GM15510 (cell line): Measurements from ENCODE around the gene CAMK2G.

ENCODE experiments used
- POLR2A ChIP-seq: IDR thresholded peaks from 3 replicates; pipeline ENCODE4 v1.6.1; 2011; ENCODE audit warnings: borderline replicate concordance; ENCODE audit not compliant: insufficient read length; ENCODE audit errors: extremely low read depth

The CAMK2G gene

DNA sequence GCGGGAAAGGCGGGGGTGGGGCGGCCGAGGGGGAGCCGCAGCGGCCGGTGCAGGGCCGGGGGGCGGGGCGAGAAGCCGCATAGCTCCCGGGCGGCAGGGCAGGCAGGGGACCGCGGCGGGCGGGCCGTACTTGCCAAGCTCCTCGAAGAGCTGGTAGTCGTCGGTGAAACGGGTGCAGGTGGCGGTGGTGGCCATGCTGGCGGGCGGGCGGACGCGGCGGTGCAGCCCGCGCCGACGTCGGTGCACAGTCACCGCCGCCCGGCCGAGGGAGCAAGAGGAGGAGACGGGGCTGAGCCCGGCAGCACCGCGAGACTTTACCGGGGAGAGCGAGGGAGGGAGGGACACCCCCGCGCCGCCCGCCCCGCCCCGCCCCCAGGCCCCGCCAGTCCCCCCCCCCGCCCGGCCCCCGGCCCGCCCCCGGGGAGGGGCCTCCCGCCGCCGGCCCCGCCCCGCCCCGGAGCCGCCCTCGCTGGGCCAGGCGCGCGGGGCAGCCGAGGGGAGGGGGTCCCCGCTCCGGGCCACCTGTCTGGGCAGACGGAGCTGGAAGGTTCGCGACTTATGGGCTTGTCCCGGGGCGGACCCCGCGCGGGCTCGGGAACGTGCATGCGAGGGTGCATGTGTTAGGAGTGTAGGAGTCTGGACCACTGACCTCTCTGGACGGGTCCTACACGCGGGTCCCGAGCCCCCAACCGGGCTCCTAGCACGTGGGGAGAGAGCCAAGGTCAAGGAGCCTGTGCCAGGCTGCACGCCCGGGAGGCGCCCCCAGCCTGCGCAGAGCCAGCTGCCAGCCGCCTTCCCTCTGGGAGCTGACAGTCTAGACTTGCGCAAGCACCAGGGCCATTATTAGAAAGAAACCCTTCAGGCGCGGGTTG is at the start of gene CAMK2G:
TSS of gene CAMK2G (minus strand) at position 289 of the 872 bp plus-strand sequence. CDS start at position 195, 94 bp downstream.
- peak; percentile 63 for TF ChIP-seq POLR2A

- TF ChIP-seq POLR2A: no peak
Measured at GRCh38 chr10:73922864-73923133, 48.4 kb upstream of the CAMK2G start.

GRCh38 chr10:73922007-73922863 is 47.9 kb upstream of the CAMK2G start:
- TF ChIP-seq POLR2A: no peak

GRCh38 chr10:73920089-73920488 is 45.7 kb upstream of the CAMK2G start:
- no peak for TF ChIP-seq POLR2A

DNA sequence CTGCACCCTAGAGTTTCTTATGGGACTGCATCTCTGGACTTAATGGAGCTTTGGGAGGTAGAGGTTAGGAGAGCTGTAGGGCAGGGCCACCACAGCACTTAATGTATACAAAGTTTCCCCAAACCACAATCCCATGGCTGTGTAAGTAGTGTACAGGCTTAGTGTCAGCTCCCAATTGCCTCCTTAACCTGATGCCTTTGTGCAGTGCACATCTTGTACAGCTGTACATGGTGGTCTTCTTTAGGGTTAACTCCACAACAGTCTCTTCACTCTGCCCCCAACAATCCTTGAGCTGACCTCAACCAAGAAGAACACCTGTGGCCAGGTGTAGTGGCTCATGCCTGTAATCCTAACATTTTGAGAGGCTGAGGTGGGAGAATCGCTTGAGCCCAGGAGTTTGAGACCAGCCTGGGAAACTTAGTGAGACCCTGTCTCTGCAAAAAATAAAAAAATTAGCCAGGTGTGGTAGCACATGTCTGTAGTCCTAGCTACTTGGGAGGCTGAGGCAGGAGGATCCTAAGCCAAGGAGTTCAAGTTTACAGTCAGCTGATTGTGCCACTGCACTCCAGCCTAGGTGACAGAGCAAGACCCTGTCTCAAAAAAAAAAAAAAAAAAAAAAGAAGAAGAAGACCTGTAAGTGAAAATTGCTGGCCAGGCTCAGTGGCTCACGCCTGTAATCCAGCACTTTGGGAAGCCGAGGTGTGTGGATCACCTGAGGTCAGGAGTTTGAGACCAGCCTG is 43.4 kb upstream of the CAMK2G start:
- TF ChIP-seq POLR2A: no peak

- TF ChIP-seq POLR2A: no peak
Measured at GRCh38 chr10:73916761-73917470, 42.6 kb upstream of the CAMK2G start.

DNA sequence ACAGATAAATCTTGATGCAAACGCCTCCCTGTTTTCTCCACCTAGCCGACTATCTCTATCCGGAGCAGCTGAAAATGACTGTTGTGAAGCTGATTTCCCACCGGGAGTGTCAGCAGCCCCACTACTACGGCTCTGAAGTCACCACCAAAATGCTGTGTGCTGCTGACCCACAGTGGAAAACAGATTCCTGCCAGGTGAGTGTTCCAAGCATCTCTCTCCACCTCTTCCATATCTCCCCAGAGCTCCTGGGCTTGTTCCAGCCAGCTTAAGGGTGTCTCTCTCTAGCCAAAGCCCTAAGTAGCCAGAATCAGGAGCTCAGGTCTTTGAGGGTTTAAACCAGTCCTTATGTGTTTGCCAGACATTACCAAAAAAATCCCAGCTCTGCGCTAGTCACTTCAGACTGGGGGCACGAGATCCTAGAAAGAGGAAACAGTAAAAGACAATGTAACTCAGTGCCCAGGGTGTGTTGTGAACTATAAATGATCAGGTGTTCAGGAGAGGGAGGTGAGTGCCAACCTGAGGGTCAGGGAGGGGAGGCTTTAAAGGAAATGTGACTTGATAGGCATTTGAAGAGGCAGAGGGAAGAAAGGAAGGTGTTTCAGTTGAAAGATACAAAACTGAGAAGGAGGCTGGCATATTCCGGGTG is 41.0 kb upstream of the CAMK2G start:
- TF ChIP-seq POLR2A: no peak

DNA sequence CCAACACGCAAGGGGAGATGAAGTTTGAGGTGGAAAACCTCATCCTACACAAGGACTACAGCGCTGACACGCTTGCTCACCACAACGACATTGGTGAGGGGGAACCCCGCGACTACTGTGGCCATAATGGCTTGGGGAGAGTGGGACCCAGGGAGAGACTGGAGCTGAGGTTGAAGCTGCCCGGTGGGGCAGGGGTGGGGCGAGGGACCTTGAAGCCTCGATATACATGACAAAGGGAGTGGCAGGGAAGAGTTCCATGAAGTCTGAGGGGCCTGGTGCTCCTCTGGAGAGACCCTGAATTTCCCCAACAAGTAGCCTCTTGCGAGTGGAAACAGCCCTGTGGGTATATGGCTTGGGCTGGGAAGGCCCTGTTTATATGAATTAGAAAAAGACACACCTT is 39.7 kb upstream of the CAMK2G start:
- no peak for TF ChIP-seq POLR2A

- TF ChIP-seq POLR2A: no peak
Measured at GRCh38 chr10:73911553-73912004, 37.2 kb upstream of the CAMK2G start.

DNA sequence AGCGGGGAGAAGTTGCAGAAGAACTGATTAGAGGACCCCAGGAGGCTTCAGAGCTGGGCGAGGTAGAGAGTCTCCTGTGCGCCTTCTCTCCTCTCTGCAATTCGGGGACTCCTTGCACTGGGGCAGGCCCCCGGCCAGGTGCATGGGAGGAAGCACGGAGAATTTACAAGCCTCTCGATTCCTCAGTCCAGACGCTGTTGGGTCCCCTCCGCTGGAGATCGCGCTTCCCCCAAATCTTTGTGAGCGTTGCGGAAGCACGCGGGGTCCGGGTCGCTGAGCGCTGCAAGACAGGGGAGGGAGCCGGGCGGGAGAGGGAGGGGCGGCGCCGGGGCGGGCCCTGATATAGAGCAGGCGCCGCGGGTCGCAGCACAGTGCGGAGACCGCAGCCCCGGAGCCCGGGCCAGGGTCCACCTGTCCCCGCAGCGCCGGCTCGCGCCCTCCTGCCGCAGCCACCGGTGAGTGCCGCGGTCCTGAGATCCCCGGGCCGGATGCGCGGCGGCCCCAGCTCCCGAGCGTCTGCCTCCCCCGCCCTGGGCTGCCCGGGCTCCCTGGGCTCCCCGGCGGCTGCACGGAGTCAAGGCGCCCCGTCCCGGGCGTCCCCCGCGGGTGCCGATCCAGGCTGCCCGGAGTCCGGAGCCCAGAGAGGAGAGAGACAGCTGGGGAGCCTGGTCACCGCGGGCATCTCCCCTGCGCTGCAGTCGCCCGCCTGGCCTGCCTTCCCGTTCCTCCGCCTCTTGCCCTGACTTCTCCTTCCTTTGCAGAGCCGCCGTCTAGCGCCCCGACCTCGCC is 36.6 kb upstream of the CAMK2G start, which contains the start of gene PLAU:
TSS of gene PLAU (plus strand) at position 369 of the 789 bp plus-strand sequence. CDS start 424 bp downstream, outside the sequence.
- TF ChIP-seq POLR2A: peak; percentile 33

DNA sequence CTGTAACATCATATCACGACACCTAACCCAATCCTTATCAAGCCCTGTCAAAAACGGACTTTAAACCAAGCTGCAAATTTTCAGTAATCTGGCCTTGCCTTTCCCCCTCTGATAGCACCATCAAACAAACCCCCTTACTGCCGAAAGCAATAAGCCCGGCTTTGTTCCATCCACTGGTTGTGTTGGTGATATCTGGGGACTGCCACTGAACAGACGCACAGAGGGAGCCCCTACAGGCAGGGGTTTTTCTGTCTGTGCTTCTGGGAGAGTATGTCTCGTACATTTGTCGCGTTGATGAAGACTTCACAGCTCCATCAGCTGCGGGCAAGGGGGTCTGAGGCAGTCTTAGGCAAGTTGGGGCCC is 36.0 kb upstream of the CAMK2G start:
- no peak for TF ChIP-seq POLR2A

DNA sequence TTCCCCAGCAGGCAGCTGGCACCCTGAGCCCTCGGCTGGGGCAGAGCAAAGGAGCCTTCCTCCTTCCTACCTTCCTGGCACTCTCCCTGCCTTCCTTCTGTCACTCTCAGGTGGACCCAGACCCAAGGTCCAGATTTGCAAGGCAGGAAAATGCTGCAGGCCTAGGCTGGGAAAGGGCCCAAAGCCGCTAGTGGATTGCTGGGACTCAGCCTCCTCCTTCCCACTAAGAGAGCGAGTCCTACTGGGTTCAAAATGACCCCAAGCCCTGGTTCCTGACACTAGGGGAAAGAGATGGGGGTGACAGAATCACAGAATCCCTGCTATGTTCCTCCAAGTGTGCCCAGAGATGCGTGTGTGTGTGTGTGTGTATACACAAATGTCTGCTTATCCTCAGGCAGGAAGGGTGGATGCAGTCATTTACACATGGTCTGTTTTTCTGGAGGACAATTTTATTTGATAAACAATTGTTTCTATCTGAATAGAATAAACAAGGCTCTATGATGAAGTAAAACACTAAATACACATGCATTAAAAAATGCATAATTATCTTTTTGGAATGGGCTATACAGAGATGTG is 35.3 kb upstream of the CAMK2G start:
- no peak for TF ChIP-seq POLR2A
